H4 (cell line): Measurements from ENCODE around the gene AGTPBP1. TPM values are rescaled to one million over a fixed set of nuclear protein-coding genes. Genes with fewer than 3 reads are reported as not detected.
"Not testable (repeated sequence)": the region's sequence is repeated elsewhere in the genome, so short reads cannot be mapped to it uniquely, and the experiment has no call there.

Source experiments
- DNase-seq: peaks from one replicate; pipeline ENCODE4 v3.0.0-alpha.2; 2015; ENCODE audit warnings: low spot score
- total RNA-seq: library from RNA; depleted of rRNA; stranded (reverse); fragments of >200 nt; shearing (Covaris generic); gene quantifications from 2 replicates; pipeline ENCODE4 v1.2.3, GENCODE V29; 2014

AGTPBP1 gene
- total RNA-seq, 1 experiment from 2014 or later = 6.1 TPM

DNA sequence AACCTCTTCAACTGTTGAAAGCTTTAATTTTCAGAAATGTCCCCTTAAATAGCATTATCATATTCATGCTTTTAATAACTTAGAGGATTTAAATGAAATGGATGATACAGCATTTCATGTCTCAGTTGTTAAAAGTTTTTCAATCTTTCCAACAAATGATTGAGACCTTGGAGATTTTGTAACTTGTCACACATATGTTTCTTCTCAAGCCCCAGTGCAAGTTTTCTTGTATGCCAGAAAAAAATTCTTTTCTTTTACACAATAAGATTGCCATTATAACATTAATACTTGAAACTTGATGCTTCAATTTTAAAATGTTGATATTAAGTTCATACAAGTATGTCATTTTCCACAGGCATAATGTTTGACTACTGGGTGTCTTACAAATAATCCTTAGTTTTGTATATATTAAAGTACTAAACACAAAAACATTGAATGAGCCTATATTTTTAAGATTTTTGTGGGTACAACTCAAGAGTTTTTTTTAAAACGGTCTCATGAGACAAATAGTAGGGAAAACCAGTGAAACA lies 124.5 kb downstream of the AGTPBP1 start:
- DNase-seq = no peak

DNA sequence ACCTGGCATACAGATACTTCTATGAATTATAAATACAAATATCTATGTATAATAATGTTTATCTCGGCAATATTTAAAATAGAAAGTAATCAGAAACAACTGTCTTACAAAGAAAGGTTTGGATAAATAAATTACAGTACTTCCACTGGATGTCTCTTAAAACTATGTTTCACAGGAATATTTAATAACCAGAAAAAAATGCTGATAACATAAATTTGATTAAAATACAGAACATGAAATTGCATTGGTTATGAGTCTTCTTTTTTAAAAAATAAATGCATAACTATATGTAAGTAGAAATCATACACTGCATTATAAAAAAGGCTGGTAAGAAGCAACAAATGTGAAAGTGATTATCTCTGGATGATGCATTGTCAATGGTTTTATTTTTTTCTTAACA lies 126.0 kb downstream of the AGTPBP1 start:
- DNase-seq = no peak

GRCh38 chr9:85610074-85610860 lies 131.5 kb downstream of the AGTPBP1 start:
- peak; percentile 66 for DNase-seq

- DNase-seq = no peak
These were observed 135.8 kb downstream of the AGTPBP1 start for GRCh38 chr9:85605905-85606304.

DNA sequence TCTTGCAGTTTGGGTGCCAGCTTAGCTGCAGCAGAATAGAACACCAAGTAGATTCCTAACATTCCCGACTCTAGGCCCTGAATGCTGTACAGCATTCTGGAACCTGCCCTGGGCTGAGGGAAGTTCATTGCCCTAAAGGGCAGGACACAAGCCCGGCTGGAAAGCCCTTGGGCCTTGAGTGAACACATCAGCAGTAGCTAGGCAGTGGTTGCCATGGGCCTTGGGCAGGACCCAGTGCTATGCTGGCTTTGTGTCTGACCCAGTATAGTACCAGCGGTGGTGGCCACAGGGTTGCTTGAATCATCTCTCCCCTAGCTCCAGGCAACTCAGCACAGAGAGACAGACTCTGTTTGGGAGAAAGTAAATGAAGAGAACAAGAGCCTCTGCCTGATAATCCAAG lies 137.8 kb downstream of the AGTPBP1 start:
- no peak for DNase-seq

GRCh38 chr9:85602742-85603141 lies 139.0 kb downstream of the AGTPBP1 start:
- no peak for DNase-seq

GRCh38 chr9:85600675-85601263 lies 141.0 kb downstream of the AGTPBP1 start:
- DNase-seq = peak; percentile 19

DNA sequence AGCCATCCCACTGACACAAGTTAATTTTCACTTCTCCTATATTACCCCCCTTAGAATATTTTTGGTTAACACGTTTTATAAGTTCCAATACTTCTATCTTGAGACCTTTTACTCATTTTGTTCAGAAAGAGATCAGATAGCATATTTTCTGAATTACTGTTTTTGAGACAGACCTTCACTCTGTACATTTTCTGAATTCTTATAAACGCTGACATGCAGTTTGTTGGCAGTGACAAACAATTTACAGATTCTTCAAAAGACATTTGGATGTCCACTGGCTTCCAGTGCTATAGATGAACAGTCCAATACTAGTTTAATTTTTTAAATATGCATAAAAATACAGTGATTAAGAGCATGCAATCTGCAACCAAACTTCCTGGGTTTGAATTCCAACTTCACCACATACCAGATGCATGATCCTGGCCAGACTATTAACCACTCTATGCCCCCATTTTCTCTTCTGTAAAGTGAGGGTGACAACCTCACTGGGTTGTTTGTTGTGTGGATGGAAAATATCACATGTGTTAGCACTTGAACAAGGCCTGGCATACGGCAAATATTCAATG lies 142.1 kb downstream of the AGTPBP1 start:
- DNase-seq = no peak

GRCh38 chr9:85594316-85594715 lies 147.4 kb downstream of the AGTPBP1 start:
- DNase-seq = no peak

DNA sequence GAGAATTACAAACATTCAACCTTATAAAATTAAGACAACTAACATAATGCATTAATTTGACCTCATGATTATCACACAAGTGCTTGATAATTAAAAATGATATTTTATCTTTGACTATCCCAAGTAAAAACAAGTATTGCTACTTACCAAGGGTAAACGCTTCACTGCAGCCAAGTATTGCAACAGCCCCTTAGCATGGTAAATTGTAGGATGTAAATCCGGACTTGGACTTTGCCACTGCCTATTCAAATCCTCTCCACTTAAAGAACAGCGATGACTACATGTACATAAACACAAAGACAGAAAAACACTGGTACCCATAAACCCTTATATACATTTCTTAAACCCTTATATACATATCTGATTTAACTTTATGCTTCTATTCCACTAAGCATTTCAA lies 155.1 kb downstream of the AGTPBP1 start:
- DNase-seq = no peak

DNA sequence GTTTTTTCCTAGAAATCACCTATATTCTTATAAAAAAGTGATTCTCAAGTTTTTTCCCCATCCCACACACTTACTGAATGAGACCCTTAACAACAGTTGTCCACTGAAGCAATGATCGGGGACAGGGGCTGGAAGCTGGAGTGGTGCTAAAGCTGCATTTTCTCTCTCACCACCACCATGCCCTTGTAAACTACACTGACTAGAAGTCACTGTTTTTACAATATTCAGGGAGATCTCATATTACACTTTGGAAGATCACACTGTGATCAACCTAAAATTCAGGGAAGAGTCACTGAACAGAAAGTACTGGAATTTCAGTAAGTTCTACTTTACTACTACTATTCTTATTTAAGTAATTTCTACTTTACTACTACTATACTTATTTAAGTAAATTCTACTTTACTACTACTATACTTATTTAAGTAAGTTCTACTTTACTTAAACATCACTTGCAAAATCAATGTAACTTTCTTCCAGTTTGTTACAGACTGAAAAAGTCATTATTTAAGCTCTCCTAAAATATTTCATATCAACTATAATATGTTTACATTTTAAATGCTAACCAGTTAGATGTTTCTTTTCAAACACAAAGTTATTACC lies 164.3 kb downstream of the AGTPBP1 start:
- DNase-seq = no peak

GRCh38 chr9:85575868-85576267 lies 165.9 kb downstream of the AGTPBP1 start:
- DNase-seq = no peak

DNA sequence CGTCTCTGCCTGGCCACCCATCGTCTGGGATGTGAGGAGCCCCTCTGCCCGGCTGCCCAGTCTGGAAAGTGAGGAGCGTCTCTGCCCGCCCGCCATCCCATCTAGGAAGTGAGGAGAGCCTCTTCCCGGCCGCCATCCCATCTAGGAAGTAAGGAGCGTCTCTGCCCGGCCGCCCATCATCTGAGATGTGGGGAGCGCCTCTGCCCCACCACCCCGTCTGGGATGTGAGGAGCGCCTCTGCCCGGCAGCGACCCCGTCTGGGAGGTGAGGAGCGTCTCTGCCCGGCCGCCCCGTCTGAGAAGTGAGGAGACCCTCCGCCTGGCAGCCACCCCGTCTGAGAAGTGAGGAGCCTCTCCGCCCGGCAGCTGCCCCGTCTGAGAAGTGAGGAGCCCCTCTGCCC lies 168.2 kb downstream of the AGTPBP1 start:
- DNase-seq = not testable (repeated sequence)

GRCh38 chr9:85572917-85573316 lies 168.8 kb downstream of the AGTPBP1 start:
- DNase-seq = not testable (repeated sequence)

DNA sequence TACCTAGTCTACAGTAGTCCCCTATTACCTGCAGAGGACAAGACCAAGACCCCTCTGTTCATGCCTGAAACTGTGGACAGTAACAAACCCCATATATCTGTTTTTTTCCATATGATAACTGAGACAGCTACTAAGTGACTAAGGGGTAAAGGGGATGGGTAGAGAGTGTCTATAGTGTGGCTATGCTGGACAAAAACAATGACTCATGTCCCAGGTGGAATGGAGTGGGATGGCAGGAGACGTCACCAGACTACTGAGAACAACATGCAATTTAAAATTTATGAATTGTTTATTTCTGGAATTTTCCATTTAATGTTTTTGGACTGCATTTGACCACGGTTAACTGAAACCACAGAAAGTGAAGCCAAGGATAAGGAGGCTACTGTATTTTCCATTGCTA lies 171.8 kb downstream of the AGTPBP1 start:
- peak; percentile 15 for DNase-seq

DNA sequence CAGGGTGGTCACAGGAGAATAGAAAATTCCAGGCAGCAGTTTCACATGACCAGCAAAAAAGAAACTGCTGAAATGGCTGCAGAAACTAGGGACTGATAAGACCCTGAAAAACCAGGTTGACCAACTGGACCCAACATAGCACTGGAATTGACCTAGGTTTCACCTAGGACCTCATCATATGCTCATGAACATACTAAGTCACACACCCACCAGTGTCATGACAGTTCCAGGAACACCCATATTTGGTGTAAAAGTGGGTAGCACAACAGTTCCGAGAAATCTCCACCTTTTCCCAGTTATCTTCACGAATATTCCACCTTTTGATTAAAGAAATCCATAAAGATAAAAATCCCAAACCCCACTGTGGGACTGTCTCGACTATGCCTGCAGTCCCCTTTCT lies 182.2 kb downstream of the AGTPBP1 start:
- DNase-seq = no peak

GRCh38 chr9:85554349-85554748 lies 187.4 kb downstream of the AGTPBP1 start:
- DNase-seq = no peak

DNA sequence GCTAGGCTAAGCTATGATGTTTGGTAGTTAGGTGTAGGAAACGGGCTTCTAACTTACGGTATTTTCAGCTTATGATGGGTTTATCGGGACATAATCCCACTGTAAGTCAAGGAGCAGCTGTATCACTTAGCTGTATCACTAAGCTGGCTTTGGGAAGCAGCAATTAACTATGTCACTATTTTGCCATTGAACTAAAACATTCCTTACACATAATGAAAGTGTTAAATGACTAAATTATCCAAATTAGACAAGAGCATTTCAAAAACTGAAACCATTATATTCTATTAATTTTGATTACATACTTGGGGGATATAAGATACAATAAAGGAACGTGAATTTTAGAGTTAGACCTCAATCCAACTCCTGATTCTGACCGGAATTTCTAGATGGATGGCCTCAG lies 188.3 kb downstream of the AGTPBP1 start:
- no peak for DNase-seq

GRCh38 chr9:85547599-85547998 lies 194.2 kb downstream of the AGTPBP1 start:
- DNase-seq = no peak

- no peak for DNase-seq
These were observed 198.6 kb downstream of the AGTPBP1 start for GRCh38 chr9:85543196-85543595.

DNA sequence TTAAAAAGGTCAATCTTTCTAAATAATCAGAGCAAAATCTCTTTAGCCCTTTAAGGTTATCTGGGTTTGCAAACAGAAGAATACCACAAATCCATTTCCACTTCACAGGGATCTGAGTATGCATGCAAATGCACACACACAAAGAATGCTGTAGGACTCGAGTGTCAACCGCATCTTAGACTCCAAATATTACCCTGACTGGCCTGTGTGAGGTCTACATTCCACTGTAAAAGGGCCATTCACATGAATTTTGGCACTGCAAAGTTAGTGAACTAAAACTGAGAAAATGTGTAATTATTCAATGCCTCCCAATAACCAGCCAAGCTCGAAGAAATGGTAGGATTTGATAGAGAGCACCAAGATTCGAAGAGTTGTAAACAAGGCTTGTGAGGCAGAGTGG lies 199.9 kb downstream of the AGTPBP1 start:
- no peak for DNase-seq

GRCh38 chr9:85536514-85536913 lies 205.2 kb downstream of the AGTPBP1 start:
- no peak for DNase-seq

DNA sequence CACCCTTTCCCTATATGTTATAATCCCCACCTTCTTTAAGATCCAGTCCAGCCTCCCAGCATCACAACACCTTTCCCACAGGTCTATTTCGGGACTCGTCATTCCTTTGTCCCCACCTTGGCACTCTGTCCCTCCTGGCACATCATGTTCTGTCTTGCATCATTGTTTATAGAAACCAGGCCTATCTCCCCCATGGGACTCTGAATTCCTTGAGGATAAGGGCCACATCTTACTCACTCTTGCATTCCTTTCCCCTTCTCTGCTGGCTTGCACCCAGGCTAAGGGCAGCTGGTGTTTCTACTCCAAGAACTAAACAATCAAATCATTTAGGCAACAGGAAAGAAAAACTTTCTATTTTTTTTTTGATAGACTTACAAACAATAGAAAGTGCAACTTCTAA lies 205.7 kb downstream of the AGTPBP1 start:
- peak; percentile 80 for DNase-seq
